Spleen (tissue), 11 donors: ENCODE data around the gene SEH1L. TPM values are rescaled to one million over a fixed set of nuclear protein-coding genes. Genes with fewer than 3 reads are reported as not detected.

Experiments
- DNase-seq: peaks from one replicate; pipeline ENCODE4 v3.0.0-alpha.2; 2020
- H3K27ac ChIP-seq, 8 donors: fragments of 200-600 bp; sonication (generic) in 7 of 8; 1 replicate in 4 of 8; 2 replicates in 4 of 8; pipeline versions ENCODE4 v1.5.0 to v1.8.0; 2016 to 2021; ENCODE audit warnings: inconsistent platforms in 4 of 8, mild to moderate bottlenecking in 4 of 8, moderate library complexity in 1 of 8
- H3K27me3 ChIP-seq, 7 donors: fragments of 200-600 bp; sonication (generic) in 6 of 7; replicated peaks in 1 of 7; 1 replicate in 4 of 7; 2 replicates in 3 of 7; pipeline versions ENCODE4 v1.5.0 to v1.8.0; 2016 to 2021; ENCODE audit warnings: inconsistent platforms in 3 of 7, mild to moderate bottlenecking in 1 of 7
- H3K36me3 ChIP-seq, 6 donors: fragments of 200-600 bp; sonication (generic) in 5 of 6; 1 replicate in 4 of 6; 2 replicates in 2 of 6; pipeline versions ENCODE4 v1.5.0 to v1.8.0; 2016 to 2021; ENCODE audit warnings: inconsistent platforms in 2 of 6
- H3K4me1 ChIP-seq, 6 donors: fragments of 200-600 bp; sonication (generic) in 5 of 6; 1 replicate in 3 of 6; 2 replicates in 3 of 6; pipeline versions ENCODE4 v1.5.0 to v1.8.0; 2016 to 2021; ENCODE audit warnings: inconsistent platforms in 3 of 6
- H3K4me3 ChIP-seq, 8 donors: fragments of 200-600 bp; sonication (generic) in 7 of 8; 1 replicate in 4 of 8; 2 replicates in 4 of 8; pipeline versions ENCODE4 v1.5.0 to v1.8.0; 2016 to 2021; ENCODE audit warnings: inconsistent platforms in 4 of 8, mild to moderate bottlenecking in 4 of 8, moderate library complexity in 2 of 8
- H3K9me3 ChIP-seq, 8 donors: fragments of 200-600 bp; sonication (generic) in 7 of 8; 1 replicate in 4 of 8; 2 replicates in 4 of 8; pipeline versions ENCODE4 v1.5.0 to v1.8.0; 2016 to 2021; ENCODE audit warnings: inconsistent platforms in 4 of 8
- CTCF ChIP-seq, 11 experiments: fragments of 200-600 bp in 7 of 11; fragments of 450-650 bp in 4 of 11; sonication (generic) in 4 of 11; IDR thresholded peaks in 8 of 11; conservative IDR thresholded peaks in 3 of 11; 1 replicate in 7 of 11; 2 replicates in 4 of 11; pipeline versions ENCODE4 v1.4.0 to v1.8.0; 2016 to 2021; ENCODE audit warnings: antibody characterized with exemption in 11 of 11, inconsistent platforms in 4 of 11, mild to moderate bottlenecking in 1 of 11
- POLR2A ChIP-seq, 3 donors: fragments of 450-650 bp; IDR thresholded peaks; one replicate each; pipeline ENCODE4 v1.5.1; 2017; ENCODE audit warnings: antibody characterized with exemption in 3 of 3, mild to moderate bottlenecking in 1 of 3
- POLR2AphosphoS5 ChIP-seq, 3 donors: sonication (generic); formaldehyde crosslinking; IDR thresholded peaks; one replicate each; pipeline ENCODE4 v1.5.1; 2017; ENCODE audit warnings: antibody characterized with exemption in 3 of 3
- WGBS, 5 donors: extraction: QIAGEN DNeasy Blood & Tissue Kit in 3 of 5; methylation state at CpG; one replicate each; pipeline versions ENCODE4 v1.1.5 to v1.1.7; 2013 to 2018; 5-methylcytosine and 5-hydroxymethylcytosine counted together
- intact Hi-C: fragments of 100-400 bp; cut with DNase I; formaldehyde crosslinking; loops from one replicate; pipeline ENCODE4 v1.15.0; 2023; ENCODE audit warnings: low total_unique reads
- polyA plus RNA-seq, 3 donors: library from polyadenylated mRNA; stranded (reverse); fragments of 200-250 nt; gene quantifications; one replicate each; pipeline ENCODE4 v1.2.1, GENCODE V29; 2013
- total RNA-seq, 7 donors: library from RNA; depleted of rRNA in 3 of 7; stranded (reverse); fragments of >200 nt in 3 of 7; fragmentation: NEBNext Ultra II Directional in 4 of 7; extraction: Animal tissue kit (Norgen Biotek cat#: 25700) in 4 of 7; gene quantifications; one replicate each; pipeline versions ENCODE4 v1.1.0 to v1.2.1, GENCODE V29; 2016 to 2021
- donor health status: healthy with polysubstance abuse.
- donor health status: DM: no; HTN: no; CAD: no; lungs with moderate emphysema.
- donor health status: DM: no; HTN: no; CAD: no.
- donor health status: Bipolar disorder and iron deficiency.
- donor health status: healthy.
- donor health status: DM: no; HTN: no; CAD: no.
- donor health status: DM: yes; HTN: yes; CAD: no.

The SEH1L gene
- total and polyA plus RNA-seq, 10 donors = 16.9 to 52.9 (median 31.0) TPM

- Histone ChIP-seq H3K27ac (peak overlapping the region in 2 of 8 donors; percentile 91 to 94), H3K9me3 (no peaks in the 10 kb centered on the region), H3K36me3 (peaks cover 0 to 23% (median 2%) of the 10 kb centered on the region in 6 donors), H3K4me1 (peaks cover 11 to 44% (median 27%) of the 10 kb centered on the region in 6 donors), H3K27me3 (no peaks in the 10 kb centered on the region), H3K4me3 (peak overlapping the region in 1 of 8 donors; percentile 97)
- intact Hi-C loops = no loop called here
- TF ChIP-seq POLR2AphosphoS5 (IDR thresholded peaks at IDR 0.05) = no peak
- DNase-seq = no peak
- 90 to 94% (median 93%) methylated on average over 8 of the region's 8 CpGs for WGBS, 5 donors
Observed at GRCh38 chr18:12989397-12990122, 41.7 kb downstream of the SEH1L start.

GRCh38 chr18:12990123-12990475 lies 42.3 kb downstream of the SEH1L start:
- no peaks in the 10 kb centered on the region for H3K27me3 ChIP-seq
- peak overlapping the region in 4 of 8 donors; percentile 90 to 94 (median 92) for H3K27ac ChIP-seq
- peaks cover 0 to 18% (median 1%) of the 10 kb centered on the region in 6 donors for H3K36me3 ChIP-seq
- no peak for DNase-seq
- 24 to 43% (median 31%) methylated on average over 2 of the region's 2 CpGs for WGBS, 5 donors
- TF ChIP-seq CTCF (IDR thresholded peaks at IDR 0.05 in 8 of 11, conservative IDR thresholded peaks at IDR 0.05 in 3 of 11) = no peak
- TF ChIP-seq POLR2A (IDR thresholded peaks at IDR 0.05) = no peak
- TF ChIP-seq POLR2AphosphoS5 (IDR thresholded peaks at IDR 0.05) = no peak
- no peaks in the 10 kb centered on the region for H3K9me3 ChIP-seq
- intact Hi-C loops = no loop called here
- H3K4me1 ChIP-seq = peaks cover 11 to 44% (median 27%) of the 10 kb centered on the region in 6 donors
- peak overlapping the region in 7 of 8 donors; percentile 73 to 99 (median 97) for H3K4me3 ChIP-seq

- H3K9me3 ChIP-seq = no peaks in the 10 kb centered on the region
- intact Hi-C loops = no loop called here
- WGBS, 5 donors = 0 to 4% (median 2%) methylated on average over 11 of the region's 11 CpGs
- peak overlapping the region; percentile 73 to 99 (median 97) for H3K4me3 ChIP-seq
- no peaks in the 10 kb centered on the region for H3K27me3 ChIP-seq
- H3K36me3 ChIP-seq = peaks cover 0 to 13% (median 0%) of the 10 kb centered on the region in 6 donors
- peaks cover 11 to 48% (median 27%) of the 10 kb centered on the region in 6 donors for H3K4me1 ChIP-seq
- no peak for DNase-seq
- TF ChIP-seq POLR2A (IDR thresholded peaks at IDR 0.05) (no peak), POLR2AphosphoS5 (IDR thresholded peaks at IDR 0.05) (no peak), CTCF (IDR thresholded peaks at IDR 0.05 in 8 of 11, conservative IDR thresholded peaks at IDR 0.05 in 3 of 11) (no peak)
- peak overlapping the region; percentile 70 to 96 (median 92) for H3K27ac ChIP-seq
Observed at GRCh38 chr18:12990641-12990966, 42.8 kb downstream of the SEH1L start.

GRCh38 chr18:12990967-12991820 lies 43.4 kb downstream of the SEH1L start, which contains the start of gene CEP192:
TSS of gene CEP192 (plus strand) at chr18:12991362. CDS start at chr18:12999425, 8,063 bp downstream.
- peaks cover 11 to 53% (median 27%) of the 10 kb centered on the region in 6 donors for H3K4me1 ChIP-seq
- intact Hi-C loops = no loop called here

More at GRCh38 chr18:12990967-12991820, 43.4 kb downstream of the SEH1L start, which contains the start of gene CEP192:
- 0% methylated on average over 11 to 73 of the region's 73 CpGs for WGBS, 5 donors
- Histone ChIP-seq H3K9me3 (no peaks in the 10 kb centered on the region), H3K4me3 (peak within 1 kb of the TSS; percentile 73 to 99 (median 97)), H3K27me3 (no peaks in the 10 kb centered on the region), H3K27ac (peak within 1 kb of the TSS; percentile 70 to 96 (median 92)), H3K36me3 (peaks cover 0 to 9% (median 0%) of the 10 kb centered on the region in 6 donors)
- peak; percentile 98 for DNase-seq
- TF ChIP-seq POLR2AphosphoS5 (IDR thresholded peaks at IDR 0.05) (peak; percentile 92 to 97 (median 97)), POLR2A (IDR thresholded peaks at IDR 0.05) (peak in 2 of 3 donors; percentile 56 to 71), CTCF (IDR thresholded peaks at IDR 0.05 in 8 of 11, conservative IDR thresholded peaks at IDR 0.05 in 3 of 11) (peak in 4 of 11 experiments; percentile 5 to 15 (median 14))
